ENCODE data around the gene DLG2.
"Not testable (repeated sequence)": the region's sequence is repeated elsewhere in the genome, so short reads cannot be mapped to it uniquely, and the experiment has no call there.

DLG2 gene

DNA sequence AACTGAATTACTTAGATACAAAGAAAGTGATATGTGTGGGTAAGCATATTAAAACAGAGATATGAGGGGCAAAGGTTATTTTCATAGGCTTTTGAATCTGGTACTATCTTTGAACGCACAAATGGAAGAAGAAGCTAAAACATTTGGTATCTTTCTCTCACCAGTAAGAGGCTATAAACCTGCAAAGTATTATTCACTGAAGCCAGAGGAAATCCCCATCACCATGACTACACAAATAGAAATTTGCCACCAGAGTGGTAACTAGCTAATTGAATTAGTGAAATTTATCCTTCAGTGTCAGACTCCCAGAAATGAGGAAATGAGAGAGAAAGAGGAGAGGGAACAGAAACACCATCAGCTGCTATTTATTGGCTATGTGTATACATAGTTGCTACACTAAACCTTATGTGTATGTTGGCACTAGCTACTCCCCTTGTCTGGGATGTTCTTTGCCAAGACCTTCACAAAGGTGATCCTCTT, 503.4 kb downstream of the DLG2 start:
- DNase-seq (ENCODE audit: insufficient read length, low spot score): no peak
- TF ChIP-seq CTCF (IDR thresholded peaks at IDR 0.05; ENCODE audit: insufficient read depth, missing control alignments): no peak
- FAIRE-seq: no peak

- TF ChIP-seq CTCF (IDR thresholded peaks at IDR 0.05; ENCODE audit: insufficient read depth, missing control alignments): no peak
- FAIRE-seq: peak; percentile 89
- no peak for DNase-seq (ENCODE audit: insufficient read length, low spot score)
These were observed 509.0 kb downstream of the DLG2 start for GRCh38 chr11:85118151-85118550.

GRCh38 chr11:85115798-85116197, 511.3 kb downstream of the DLG2 start:
- FAIRE-seq: no peak
- no peak for TF ChIP-seq CTCF (IDR thresholded peaks at IDR 0.05; ENCODE audit: insufficient read depth, missing control alignments)
- DNase-seq (ENCODE audit: insufficient read length, low spot score): no peak

DNA sequence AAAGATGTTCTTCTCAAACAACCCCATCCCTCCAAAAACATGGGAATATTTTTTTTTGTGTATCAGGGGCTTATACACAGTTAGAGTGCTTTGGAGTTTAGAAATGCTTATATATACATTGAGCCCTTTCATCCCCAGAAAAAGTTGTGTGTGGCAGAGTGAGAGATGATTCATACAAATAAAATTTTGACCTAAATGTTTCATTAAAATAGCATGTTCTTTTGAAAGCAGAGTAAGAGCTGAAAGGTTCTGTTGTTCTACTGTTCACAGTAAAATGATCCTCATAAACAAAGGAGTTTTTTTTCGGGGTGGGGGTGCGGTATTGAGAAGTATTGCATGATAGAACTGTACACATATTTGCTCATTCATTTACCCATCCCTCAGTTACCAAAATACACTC, 512.4 kb downstream of the DLG2 start:
- FAIRE-seq (no peak), DNase-seq (ENCODE audit: insufficient read length, low spot score) (no peak)
- TF ChIP-seq CTCF (IDR thresholded peaks at IDR 0.05; ENCODE audit: insufficient read depth, missing control alignments): no peak

DNA sequence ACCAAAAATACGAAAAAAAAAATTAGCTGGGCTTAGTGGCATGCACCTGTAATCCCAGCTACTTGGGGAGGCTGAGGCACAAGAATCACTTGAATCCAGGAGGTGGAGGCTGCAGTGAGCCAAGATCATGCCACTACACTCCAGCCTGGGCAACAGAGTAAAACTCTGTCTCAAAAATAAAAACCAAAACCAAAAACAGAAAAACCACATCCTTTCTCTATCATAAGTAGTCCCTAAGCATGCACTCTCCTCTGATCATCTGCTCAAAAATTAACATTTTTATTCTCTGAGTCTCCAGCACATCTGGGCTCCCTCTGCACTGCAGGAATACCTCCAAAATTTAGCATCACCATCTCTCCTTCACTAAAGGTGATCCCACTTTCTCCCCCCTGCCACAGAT, 516.9 kb downstream of the DLG2 start:
- not testable (repeated sequence) for DNase-seq (ENCODE audit: insufficient read length, low spot score); FAIRE-seq

GRCh38 chr11:85109141-85109540, 518.0 kb downstream of the DLG2 start:
- DNase-seq (ENCODE audit: insufficient read length, low spot score): no peak
- FAIRE-seq: no peak
- no peak for TF ChIP-seq CTCF (IDR thresholded peaks at IDR 0.05; ENCODE audit: insufficient read depth, missing control alignments)

DNA sequence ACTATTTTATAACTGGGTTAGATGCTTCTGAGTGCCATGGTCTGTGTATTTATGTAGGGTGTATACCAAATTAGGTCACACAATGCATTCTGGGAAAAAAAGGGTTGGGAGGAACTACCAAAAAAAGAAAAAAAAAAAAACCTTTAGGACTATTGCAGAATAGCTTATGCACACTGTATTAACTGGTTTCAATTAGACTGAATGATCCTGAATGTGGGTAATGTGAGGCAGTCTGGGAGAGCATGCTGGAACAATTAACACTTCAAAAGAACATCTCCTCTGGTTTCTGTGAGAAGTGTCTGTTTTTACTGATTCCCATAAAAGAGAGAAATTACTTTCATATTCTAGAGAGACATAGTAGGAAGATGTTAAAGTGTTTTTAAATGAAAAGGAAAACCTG, 521.3 kb downstream of the DLG2 start:
- TF ChIP-seq CTCF (IDR thresholded peaks at IDR 0.05; ENCODE audit: insufficient read depth, missing control alignments): no peak
- no peak for FAIRE-seq
- DNase-seq (ENCODE audit: insufficient read length, low spot score): no peak

- DNase-seq (ENCODE audit: insufficient read length, low spot score) (no peak), FAIRE-seq (no peak)
- no peak for TF ChIP-seq CTCF (IDR thresholded peaks at IDR 0.05; ENCODE audit: insufficient read depth, missing control alignments)
These were observed 527.6 kb downstream of the DLG2 start for GRCh38 chr11:85099522-85099921.
